ENCODE measurements around the gene COL20A1.

COL20A1 gene

GRCh38 chr20:63258781-63259180 is 34.2 kb upstream of the COL20A1 start:
- no peaks in the 10 kb centered on the region for H3K36me3 ChIP-seq (ENCODE audit: low read depth)
- peaks cover 51% of the 10 kb centered on the region for H3K27me3 ChIP-seq (ENCODE audit: insufficient read depth, poor library complexity, severe bottlenecking)
- ATAC-seq (ENCODE audit: low read depth) (no peak), DNase-seq (ENCODE audit: low spot score) (no peak)
- no peak overlapping the region for H3K27ac ChIP-seq (ENCODE audit: poor library complexity, severe bottlenecking)
- H3K4me3 ChIP-seq (ENCODE audit: severe bottlenecking), result no peak overlapping the region
- H3K9me3 ChIP-seq (ENCODE audit: severe bottlenecking), result no peaks in the 10 kb centered on the region
- H3K4me1 ChIP-seq (ENCODE audit: insufficient read depth, poor library complexity, severe bottlenecking), result peaks cover 6% of the 10 kb centered on the region
- TF ChIP-seq CTCF (IDR thresholded peaks at IDR 0.05; ENCODE audit: poor library complexity, severe bottlenecking), result no peak

DNA sequence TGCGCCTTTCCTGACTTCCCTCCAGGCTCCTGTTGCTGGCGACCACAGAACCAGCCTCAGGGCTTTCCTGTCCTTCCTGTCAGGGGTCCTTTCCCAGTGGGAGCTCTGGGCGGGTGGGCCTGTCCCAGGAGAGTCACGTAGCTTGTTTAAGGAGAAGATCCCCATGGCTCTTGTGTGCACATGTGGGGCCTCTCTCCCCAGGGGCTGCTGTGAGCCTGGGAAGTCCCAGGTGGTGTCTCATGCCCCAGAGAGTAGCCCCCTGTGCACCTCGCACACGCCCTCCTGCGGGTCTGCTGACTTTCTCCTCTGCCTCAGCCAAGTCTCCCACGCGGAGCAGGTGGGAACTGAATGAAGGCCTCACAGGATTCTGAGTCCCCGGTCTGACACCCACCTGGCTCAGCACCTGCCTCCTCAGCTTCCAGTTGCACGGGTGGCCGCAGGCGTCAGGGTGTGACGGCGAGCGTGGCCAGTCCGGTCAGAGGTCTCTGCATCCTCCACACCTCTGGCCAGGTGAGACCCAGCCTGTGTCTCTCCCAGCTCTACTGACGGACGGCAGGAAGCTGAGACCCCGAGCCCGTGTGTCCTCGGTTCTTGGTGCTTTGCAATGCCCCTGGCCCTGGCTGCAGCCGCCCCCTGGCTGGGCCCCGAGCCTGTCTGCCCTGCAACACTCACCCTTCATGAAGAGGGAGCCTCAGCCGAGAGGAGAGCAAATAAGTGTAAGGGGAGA is 33.1 kb upstream of the COL20A1 start:
- ATAC-seq (ENCODE audit: low read depth), result no peak
- Histone ChIP-seq H3K4me1 (ENCODE audit: insufficient read depth, poor library complexity, severe bottlenecking) (peaks cover 6% of the 10 kb centered on the region), H3K36me3 (ENCODE audit: low read depth) (no peaks in the 10 kb centered on the region)

GRCh38 chr20:63260521-63260920 is 32.5 kb upstream of the COL20A1 start:
- no peak for TF ChIP-seq CTCF (IDR thresholded peaks at IDR 0.05; ENCODE audit: poor library complexity, severe bottlenecking)
- peaks cover 38% of the 10 kb centered on the region for H3K27me3 ChIP-seq (ENCODE audit: insufficient read depth, poor library complexity, severe bottlenecking)

More for the DNA sequence above, 33.1 kb upstream of the COL20A1 start:
- H3K27me3 ChIP-seq (ENCODE audit: insufficient read depth, poor library complexity, severe bottlenecking), result peaks cover 44% of the 10 kb centered on the region
- no peaks in the 10 kb centered on the region for H3K9me3 ChIP-seq (ENCODE audit: severe bottlenecking)
- no peak for TF ChIP-seq CTCF (IDR thresholded peaks at IDR 0.05; ENCODE audit: poor library complexity, severe bottlenecking)
- H3K4me3 ChIP-seq (ENCODE audit: severe bottlenecking), result no peak overlapping the region
- H3K27ac ChIP-seq (ENCODE audit: poor library complexity, severe bottlenecking), result no peak overlapping the region
- no peak for DNase-seq (ENCODE audit: low spot score)

DNA sequence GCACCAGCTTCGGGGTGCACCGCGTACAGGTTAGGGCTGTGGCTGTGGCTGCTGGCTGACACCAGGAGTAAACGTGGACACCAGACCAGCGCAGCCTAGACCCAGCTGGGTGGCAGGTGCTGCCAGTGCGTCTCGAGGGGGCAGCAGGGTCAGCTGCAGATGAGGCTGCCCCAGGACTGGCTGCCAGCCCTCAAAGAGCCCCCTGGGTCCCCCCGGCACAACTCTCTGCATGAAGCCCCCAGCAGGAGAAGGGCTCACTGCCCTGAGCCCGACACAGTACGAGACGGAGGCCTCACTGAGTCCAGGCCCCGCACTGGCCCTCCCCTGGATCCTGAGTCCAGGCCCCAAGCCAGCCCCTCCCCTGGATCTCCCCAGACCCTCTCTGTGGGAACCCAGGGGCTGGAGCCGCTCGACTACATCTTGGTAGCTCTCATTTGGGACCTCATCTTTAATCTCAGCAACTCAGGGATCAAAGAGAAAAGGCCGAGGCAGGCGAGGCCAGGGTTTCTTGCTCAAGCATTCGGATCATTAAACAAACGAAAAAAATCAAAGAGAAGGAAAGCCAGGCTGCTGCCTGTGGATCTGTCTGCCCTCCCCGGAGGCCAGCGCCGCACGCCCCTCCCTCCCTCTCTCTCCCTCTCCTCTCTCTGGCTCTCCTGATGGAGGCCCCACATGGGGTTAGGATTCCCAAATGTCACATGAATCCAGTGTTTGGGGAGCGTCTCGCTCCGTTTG is 31.8 kb upstream of the COL20A1 start:
- ATAC-seq (ENCODE audit: low read depth) (no peak; the same call in 2 of the 3 replicates), DNase-seq (ENCODE audit: low spot score) (no peak)
- peaks cover 2% of the 10 kb centered on the region for H3K4me1 ChIP-seq (ENCODE audit: insufficient read depth, poor library complexity, severe bottlenecking)
- no peak overlapping the region for H3K4me3 ChIP-seq (ENCODE audit: severe bottlenecking)
- TF ChIP-seq CTCF (IDR thresholded peaks at IDR 0.05; ENCODE audit: poor library complexity, severe bottlenecking), result no peak
- no peaks in the 10 kb centered on the region for H3K9me3 ChIP-seq (ENCODE audit: severe bottlenecking)
- peaks cover 31% of the 10 kb centered on the region for H3K27me3 ChIP-seq (ENCODE audit: insufficient read depth, poor library complexity, severe bottlenecking)
- no peak overlapping the region for H3K27ac ChIP-seq (ENCODE audit: poor library complexity, severe bottlenecking)
- no peaks in the 10 kb centered on the region for H3K36me3 ChIP-seq (ENCODE audit: low read depth)

More at GRCh38 chr20:63260521-63260920, 32.5 kb upstream of the COL20A1 start:
- DNase-seq (ENCODE audit: low spot score) (no peak), ATAC-seq (ENCODE audit: low read depth) (no peak)
- H3K36me3 ChIP-seq (ENCODE audit: low read depth), result no peaks in the 10 kb centered on the region
- no peak overlapping the region for H3K4me3 ChIP-seq (ENCODE audit: severe bottlenecking)
- H3K27ac ChIP-seq (ENCODE audit: poor library complexity, severe bottlenecking), result no peak overlapping the region
- H3K9me3 ChIP-seq (ENCODE audit: severe bottlenecking), result no peaks in the 10 kb centered on the region
- peaks cover 6% of the 10 kb centered on the region for H3K4me1 ChIP-seq (ENCODE audit: insufficient read depth, poor library complexity, severe bottlenecking)
